Osteoblast (primary cell): Measurements from ENCODE around the gene GNG13. TPM values are rescaled to one million over a fixed set of nuclear protein-coding genes. Genes with fewer than 3 reads are reported as not detected.

ENCODE experiments used
- DNase-seq: peaks from one replicate; pipeline ENCODE4 v3.0.0; 2011; ENCODE audit warnings: low spot score, mixed read lengths; ENCODE audit not compliant: insufficient read length; ENCODE audit errors: missing footprints
- H2AFZ ChIP-seq: 2 replicates; pipeline ENCODE4 v1.6.0; 2011; ENCODE audit warnings: mild to moderate bottlenecking, low read length
- H3K27ac ChIP-seq: 2 replicates; pipeline ENCODE4 v1.5.1; 2011; ENCODE audit warnings: mild to moderate bottlenecking, low read depth, low read length, moderate library complexity
- H3K27me3 ChIP-seq: 2 replicates; pipeline ENCODE4 v1.6.0; 2012; ENCODE audit warnings: mild to moderate bottlenecking, control low read depth, inconsistent platforms, low read length, moderate library complexity; ENCODE audit not compliant: insufficient read depth
- H3K36me3 ChIP-seq: 2 replicates; pipeline ENCODE4 v1.5.1; 2011; ENCODE audit warnings: mild to moderate bottlenecking, low read length, control low read depth, moderate library complexity; ENCODE audit not compliant: insufficient read depth
- H3K4me1 ChIP-seq: 2 replicates; pipeline ENCODE4 v1.5.1; 2011; ENCODE audit warnings: mild to moderate bottlenecking, low read length, control low read depth, moderate library complexity; ENCODE audit not compliant: insufficient read depth
- H3K4me2 ChIP-seq: 2 replicates; pipeline ENCODE4 v1.6.0; 2011; ENCODE audit warnings: mild to moderate bottlenecking, low read length; ENCODE audit not compliant: insufficient read depth
- H3K4me3 ChIP-seq: fragments of 200-600 bp; sonication (generic); 3 replicates; pipeline ENCODE4 v1.5.1; 2012; ENCODE audit warnings: mild to moderate bottlenecking, low read length, inconsistent platforms; ENCODE audit not compliant: insufficient read depth
- H3K79me2 ChIP-seq: 2 replicates; pipeline ENCODE4 v1.6.0; 2012; ENCODE audit warnings: mild to moderate bottlenecking, low read length, control low read depth, inconsistent platforms; ENCODE audit not compliant: insufficient read depth
- H3K9me3 ChIP-seq: 2 replicates; pipeline ENCODE4 v1.5.1; 2011; ENCODE audit warnings: low read depth, low read length, control low read depth
- H4K20me1 ChIP-seq: 2 replicates; pipeline ENCODE4 v1.6.0; 2012; ENCODE audit warnings: mild to moderate bottlenecking, low read length, control low read depth; ENCODE audit not compliant: insufficient read depth
- CTCF ChIP-seq: IDR thresholded peaks from 2 replicates; pipeline ENCODE4 v1.5.1; 2011; ENCODE audit warnings: mild to moderate bottlenecking, low read depth, low read length, moderate library complexity; ENCODE audit errors: extremely low read depth
- total RNA-seq: library from RNA; depleted of rRNA; stranded (reverse); fragments of >200 nt; gene quantifications from 2 replicates; pipeline ENCODE4 v1.2.3, GENCODE V29; 2012

The GNG13 gene
- not detected in 2 replicates for total RNA-seq

- H2AFZ ChIP-seq: no peak within 1 kb of the TSS
- H3K4me3 ChIP-seq: no peak within 1 kb of the TSS
- H4K20me1 ChIP-seq: no peaks in the 10 kb centered on the region
- H3K36me3 ChIP-seq: no peaks in the 10 kb centered on the region
- H3K27me3 ChIP-seq: peaks cover 34% of the 10 kb centered on the region
- H3K27ac ChIP-seq: no peak within 1 kb of the TSS
- no peak for DNase-seq
- no peak for TF ChIP-seq CTCF
- no peaks in the 10 kb centered on the region for H3K9me3 ChIP-seq
- no peaks in the 10 kb centered on the region for H3K4me1 ChIP-seq
- H3K79me2 ChIP-seq: no peaks in the 10 kb centered on the region
- no peak within 1 kb of the TSS for H3K4me2 ChIP-seq
Observed at GRCh38 chr16:799948-800833, at the start of gene GNG13. Gene GNG13, minus strand, starts transcription at chr16:800734. Its CDS starts 1,657 bp downstream, at chr16:799077.

DNA sequence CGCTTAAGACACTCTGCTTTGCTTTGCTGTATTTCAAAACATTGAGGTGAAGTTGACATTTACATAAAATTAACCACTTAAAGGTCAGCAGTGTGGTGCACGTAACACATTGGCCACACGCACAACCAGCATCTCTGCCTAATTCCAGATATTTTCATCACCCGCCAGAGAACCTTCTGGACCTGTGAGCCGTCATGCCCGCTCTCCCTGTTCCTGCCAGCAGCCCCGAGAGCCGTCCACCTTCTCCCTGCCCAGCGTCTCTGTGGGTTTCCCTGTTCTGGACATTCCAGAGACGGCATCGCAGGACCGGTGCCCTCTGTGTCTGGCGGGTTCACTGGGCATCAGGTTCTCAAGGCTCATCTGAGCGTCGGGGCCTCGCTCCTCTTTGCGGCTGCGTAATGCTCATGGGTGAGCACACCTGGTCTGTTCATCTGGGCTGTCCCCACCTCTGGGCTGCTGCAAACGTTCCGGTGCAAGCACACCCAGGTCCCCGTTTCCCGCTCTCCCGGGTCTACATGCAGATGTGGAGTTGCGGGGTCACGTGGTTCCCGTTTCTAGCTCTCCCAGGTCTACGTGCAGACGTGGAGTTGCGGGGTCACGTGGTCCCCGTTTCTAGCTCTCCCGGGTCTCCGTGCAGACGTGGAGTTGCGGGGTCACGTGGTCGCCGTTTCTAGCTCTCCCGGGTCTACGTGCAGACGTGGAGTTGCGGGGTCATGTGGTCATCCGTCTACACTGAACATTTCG, 48.1 kb upstream of the GNG13 start:
- Histone ChIP-seq H3K9me3 (peaks cover 10% of the 10 kb centered on the region), H3K4me1 (no peaks in the 10 kb centered on the region), H3K79me2 (no peaks in the 10 kb centered on the region), H3K36me3 (no peaks in the 10 kb centered on the region), H3K4me3 (no peak overlapping the region), H3K27ac (no peak overlapping the region), H3K27me3 (no peaks in the 10 kb centered on the region), H4K20me1 (no peaks in the 10 kb centered on the region), H2AFZ (no peak overlapping the region), H3K4me2 (no peak overlapping the region)
- DNase-seq: peak; percentile 82
- TF ChIP-seq CTCF: no peak

DNA sequence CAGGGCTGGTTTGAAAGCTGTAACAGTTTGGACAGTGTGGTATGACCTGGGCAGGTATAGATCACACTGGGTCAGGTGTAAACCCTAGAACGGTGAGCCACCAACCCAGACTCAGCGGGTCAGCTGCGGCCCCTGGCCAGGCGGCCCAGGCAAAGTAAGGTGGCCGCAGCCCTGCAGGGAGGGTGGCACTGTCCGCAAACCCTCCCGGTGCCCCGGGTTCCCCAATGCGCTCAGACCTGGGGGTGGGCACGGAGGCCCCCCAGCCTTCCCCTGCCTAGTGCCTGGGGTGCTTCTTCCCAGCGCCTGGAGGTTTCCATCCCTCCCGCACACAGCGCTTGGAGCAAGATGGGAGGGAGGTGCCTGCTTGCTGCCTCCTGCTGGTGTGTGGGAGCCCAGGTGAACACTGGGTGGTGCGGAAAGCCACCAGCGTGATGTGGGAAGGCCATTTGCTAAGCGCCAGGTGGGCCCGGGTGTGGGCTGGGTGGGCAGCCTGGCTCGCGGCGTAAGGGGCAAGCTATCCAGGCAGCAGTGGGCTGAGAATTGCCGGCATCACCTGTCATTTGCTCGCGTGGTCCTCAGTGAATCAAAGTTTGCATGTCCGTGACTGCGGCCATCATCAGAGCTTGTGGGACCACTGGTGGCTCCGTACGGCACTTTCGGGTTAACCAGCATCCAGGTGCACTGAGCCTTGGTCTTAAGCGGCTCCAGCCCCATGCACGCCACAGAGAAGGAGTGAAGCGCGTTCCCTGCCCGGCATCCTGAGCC, 47.3 kb upstream of the GNG13 start:
- no peaks in the 10 kb centered on the region for H3K4me1 ChIP-seq
- H3K4me3 ChIP-seq: no peak overlapping the region
- H3K27me3 ChIP-seq: no peaks in the 10 kb centered on the region
- TF ChIP-seq CTCF: no peak
- peaks cover 10% of the 10 kb centered on the region for H3K9me3 ChIP-seq
- no peaks in the 10 kb centered on the region for H3K79me2 ChIP-seq
- no peak overlapping the region for H3K27ac ChIP-seq
- H2AFZ ChIP-seq: no peak overlapping the region
- no peak overlapping the region for H3K4me2 ChIP-seq
- H4K20me1 ChIP-seq: no peaks in the 10 kb centered on the region
- DNase-seq: peak; percentile 81
- H3K36me3 ChIP-seq: no peaks in the 10 kb centered on the region
